A673 (cell line): ENCODE measurements around the gene CCDC97.

Experiments used
- CTCF ChIP-seq: fragments of 300-800, 200-600 bp; sonication (generic); conservative IDR thresholded peaks from 2 replicates; pipeline ENCODE4 v1.5.1; 2017; ENCODE audit warnings: low read depth, mild to moderate bottlenecking, antibody characterized with exemption, low read length, moderate library complexity, mixed read lengths
- EZH2 ChIP-seq: fragments of 200-600 bp; sonication (generic); IDR thresholded peaks from 2 replicates; pipeline ENCODE4 v1.6.1; 2017; ENCODE audit warnings: borderline replicate concordance, low read depth, mild to moderate bottlenecking, mixed read lengths, antibody characterized with exemption, low read length; ENCODE audit not compliant: poor library complexity, severe bottlenecking

- TF ChIP-seq CTCF (no peak), EZH2 (no peak)
Measured at GRCh38 chr19:41320185-41320518, 10.2 kb downstream of the CCDC97 start.
